H1 (cell line): ENCODE data around the gene CEP170. TPM values are rescaled to one million over a fixed set of nuclear protein-coding genes. Genes with fewer than 3 reads are reported as not detected.

Experiments used
- CTCF ChIA-PET: fragments of 300-600 bp; sonication (Branson Sonifier 250); formaldehyde crosslinking; loops from one replicate; lab custom pipeline; 2021; ENCODE audit not compliant: partially characterized antibody; lab: Charles Lee
- POLR2A ChIA-PET: fragments of 300-600 bp; sonication (Branson Sonifier 250); formaldehyde crosslinking; loops from one replicate; lab custom pipeline; 2021; ENCODE audit warnings: inconsistent platforms; ENCODE audit not compliant: partially characterized antibody; lab: Charles Lee
- DNase-seq, 2 experiments: peaks; one replicate each; pipeline versions ENCODE4 v3.0.0 to v3.0.0-alpha.2; 2010 to 2022; ENCODE audit warnings: low spot score in 2 of 2, low read depth in 1 of 2, mixed read lengths in 1 of 2
- FAIRE-seq: peaks from 2 replicates; lab custom pipeline; 2011; peaks lifted over from hg19 to GRCh38; lab: Jason Lieb, UNC
- H2AFZ ChIP-seq: 2 replicates; pipeline ENCODE4 v1.8.1; 2012; ENCODE audit warnings: low read length, inconsistent platforms
- H2AK5ac ChIP-seq: 2 replicates; pipeline ENCODE4 v1.6.1; 2013; ENCODE audit warnings: low read depth, low read length
- H2BK120ac ChIP-seq: replicated peaks from 2 replicates; pipeline ENCODE3; 2013; ENCODE audit warnings: low read depth, low read length, inconsistent platforms
- H2BK12ac ChIP-seq: 2 replicates; pipeline ENCODE4 v1.6.1; 2013; ENCODE audit warnings: low read depth, low read length
- H2BK15ac ChIP-seq: 2 replicates; pipeline ENCODE4 v1.6.1; 2013; ENCODE audit warnings: low read length
- H2BK20ac ChIP-seq: 2 replicates; pipeline ENCODE4 v1.6.1; 2013; ENCODE audit warnings: low read length
- H2BK5ac ChIP-seq: 2 replicates; pipeline ENCODE4 v1.6.1; 2013; ENCODE audit warnings: low read depth, low read length
- H3K14ac ChIP-seq: 2 replicates; pipeline ENCODE4 v1.6.1; 2013; ENCODE audit warnings: inconsistent platforms; ENCODE audit not compliant: insufficient read length
- H3K18ac ChIP-seq: 2 replicates; pipeline ENCODE4 v1.6.1; 2013; ENCODE audit warnings: low read length; ENCODE audit errors: extremely low read depth
- H3K23ac ChIP-seq: 2 replicates; pipeline ENCODE4 v1.6.1; 2013; ENCODE audit warnings: inconsistent platforms; ENCODE audit not compliant: insufficient read length
- H3K23me2 ChIP-seq: 2 replicates; pipeline ENCODE4 v1.6.1; 2013; ENCODE audit warnings: low read depth, low read length
- H3K27ac ChIP-seq: 2 replicates; pipeline ENCODE4 v1.6.1; 2011; ENCODE audit warnings: low read depth, low read length, inconsistent platforms
- H3K27me3 ChIP-seq, 4 experiments: replicated peaks in 1 of 4; 1 replicate in 1 of 4; 2 replicates in 3 of 4; pipeline versions ENCODE4 v1.6.1 to v1.8.1; 2011 to 2013; ENCODE audit warnings: low read length in 3 of 4, mild to moderate bottlenecking in 3 of 4, inconsistent platforms in 2 of 4, mixed read lengths in 2 of 4, moderate library complexity in 1 of 4; ENCODE audit not compliant: control insufficient read depth in 3 of 4, insufficient read depth in 3 of 4; ENCODE audit errors: extremely low read depth in 1 of 4
- H3K36me3 ChIP-seq, 4 experiments: 2 replicates each; pipeline versions ENCODE4 v1.6.1 to v1.8.1; 2011 to 2013; ENCODE audit warnings: mild to moderate bottlenecking in 4 of 4, low read length in 3 of 4, moderate library complexity in 2 of 4, control low read depth in 1 of 4, inconsistent platforms in 1 of 4; ENCODE audit not compliant: insufficient read depth in 4 of 4, control insufficient read depth in 2 of 4
- H3K4ac ChIP-seq: replicated peaks from 2 replicates; pipeline ENCODE3; 2013; ENCODE audit warnings: low read length, low read depth, mixed read lengths, inconsistent platforms; ENCODE audit not compliant: insufficient read length
- H3K4me1 ChIP-seq, 4 experiments: replicated peaks in 1 of 4; 1 replicate in 1 of 4; 2 replicates in 3 of 4; pipeline versions ENCODE4 v1.6.1 to v1.8.1; 2011 to 2013; ENCODE audit warnings: low read length in 3 of 4, inconsistent platforms in 2 of 4, mixed read lengths in 1 of 4; ENCODE audit not compliant: insufficient read depth in 4 of 4, control insufficient read depth in 3 of 4
- H3K4me2 ChIP-seq, 2 experiments: 2 replicates each; pipeline versions ENCODE4 v1.6.1 to v1.8.1; 2011 to 2013; ENCODE audit warnings: low read depth in 2 of 2, low read length in 2 of 2, control low read depth in 1 of 2, inconsistent platforms in 1 of 2, mild to moderate bottlenecking in 1 of 2; ENCODE audit not compliant: insufficient read depth in 1 of 2
- H3K4me3 ChIP-seq, 4 experiments: fragments of 200-600, 300-600 bp in 1 of 4; sonication (generic), shearing (Covaris generic), sonication (Bioruptor Twin) in 1 of 4; 2 replicates each; pipeline versions ENCODE4 v1.5.1 to v1.8.1; 2011 to 2016; ENCODE audit warnings: low read length in 4 of 4, low read depth in 3 of 4, control low read depth in 2 of 4, inconsistent platforms in 2 of 4, mild to moderate bottlenecking in 2 of 4, mixed read lengths in 1 of 4, moderate library complexity in 1 of 4; ENCODE audit not compliant: insufficient read depth in 2 of 4; ENCODE audit errors: extremely low read depth in 1 of 4
- H3K56ac ChIP-seq: replicated peaks from 2 replicates; pipeline ENCODE3; 2013; ENCODE audit warnings: low read depth, mild to moderate bottlenecking, mixed read lengths, low read length, inconsistent platforms; ENCODE audit not compliant: insufficient read length
- H3K79me1 ChIP-seq: 2 replicates; pipeline ENCODE4 v1.6.1; 2013; ENCODE audit warnings: low read depth, low read length, control low read depth
- H3K79me2 ChIP-seq, 2 experiments: 2 replicates each; pipeline versions ENCODE4 v1.6.1 to v1.8.1; 2012 to 2013; ENCODE audit warnings: low read length in 2 of 2, mild to moderate bottlenecking in 2 of 2, inconsistent platforms in 1 of 2; ENCODE audit not compliant: insufficient read depth in 2 of 2, control insufficient read depth in 1 of 2
- H3K9ac ChIP-seq, 4 experiments: replicated peaks in 1 of 4; 1 replicate in 1 of 4; 2 replicates in 3 of 4; pipeline versions ENCODE4 v1.6.1 to v1.8.1; 2011 to 2013; ENCODE audit warnings: low read depth in 3 of 4, low read length in 3 of 4, control low read depth in 2 of 4, mild to moderate bottlenecking in 2 of 4, moderate library complexity in 2 of 4, inconsistent platforms in 1 of 4; ENCODE audit errors: extremely low read depth in 1 of 4
- H3K9me3 ChIP-seq, 2 experiments: 2 replicates each; pipeline versions ENCODE4 v1.6.1 to v1.8.1; 2012 to 2013; ENCODE audit warnings: mild to moderate bottlenecking in 2 of 2, moderate library complexity in 2 of 2, control low read depth in 1 of 2, inconsistent platforms in 1 of 2, low read depth in 1 of 2, low read length in 1 of 2, mixed read lengths in 1 of 2; ENCODE audit not compliant: insufficient read depth in 2 of 2
- H4K20me1 ChIP-seq, 2 experiments: replicated peaks in 1 of 2; 2 replicates each; pipeline versions ENCODE3 to v1.8.1; 2011 to 2013; ENCODE audit warnings: inconsistent platforms in 2 of 2, low read length in 2 of 2, mild to moderate bottlenecking in 1 of 2; ENCODE audit not compliant: insufficient read depth in 2 of 2, control insufficient read depth in 1 of 2
- H4K5ac ChIP-seq: 2 replicates; pipeline ENCODE4 v1.6.1; 2013; ENCODE audit warnings: low read length, low read depth, mixed read lengths, inconsistent platforms; ENCODE audit not compliant: insufficient read length
- H4K8ac ChIP-seq: 2 replicates; pipeline ENCODE4 v1.8.0; 2013; ENCODE audit warnings: mild to moderate bottlenecking, moderate library complexity, low read length, inconsistent platforms; ENCODE audit not compliant: insufficient read depth; ENCODE audit errors: extremely low read depth
- H4K91ac ChIP-seq: replicated peaks from 2 replicates; pipeline ENCODE3; 2013; ENCODE audit warnings: low read length, mixed read lengths, inconsistent platforms; ENCODE audit not compliant: insufficient read length
- CBX5 ChIP-seq: fragments of 300-800, 300-1000 bp; sonication (generic); IDR thresholded peaks from 2 replicates; pipeline ENCODE4 v1.7.1; 2016; ENCODE audit warnings: antibody characterized with exemption, low read length, low read depth
- CHD2 ChIP-seq: IDR thresholded peaks from 2 replicates; pipeline ENCODE4 v1.6.1; 2012; ENCODE audit warnings: low read length, improper control_type of control experiment
- CTBP2 ChIP-seq: IDR thresholded peaks from 2 replicates; pipeline ENCODE4 v1.7.0; 2011; ENCODE audit warnings: borderline replicate concordance, mild to moderate bottlenecking, moderate library complexity, mixed read lengths, low read length; ENCODE audit not compliant: insufficient read depth, insufficient read length
- EZH2 ChIP-seq: fragments of 200-600 bp; sonication (generic); IDR thresholded peaks from 2 replicates; pipeline ENCODE4 v1.7.1; 2012; ENCODE audit warnings: low read depth, mild to moderate bottlenecking, moderate library complexity, low read length, inconsistent platforms; ENCODE audit not compliant: severe bottlenecking
- FOSL1 ChIP-seq: IDR thresholded peaks from 2 replicates; pipeline ENCODE4 v1.6.1; 2011; ENCODE audit warnings: mild to moderate bottlenecking, low read depth, low read length, moderate library complexity; ENCODE audit not compliant: insufficient read depth
- JUN ChIP-seq: IDR thresholded peaks from 2 replicates; pipeline ENCODE4 v1.6.1; 2011; ENCODE audit warnings: low read depth, mild to moderate bottlenecking, improper control_type of control experiment, low read length
- JUND ChIP-seq: IDR thresholded peaks from 2 replicates; pipeline ENCODE4 v1.6.1; 2011; ENCODE audit warnings: mild to moderate bottlenecking, improper control_type of control experiment, low read length
- RFX5 ChIP-seq: IDR thresholded peaks from 2 replicates; pipeline ENCODE4 v1.6.1; 2011; ENCODE audit warnings: low read depth, low read length, improper control_type of control experiment, borderline replicate concordance
- RNF2 ChIP-seq: fragments of 200-900, 300-1000 bp; sonication (generic); IDR thresholded peaks from 2 replicates; pipeline ENCODE4 v1.7.1; 2016; ENCODE audit warnings: borderline replicate concordance, low read depth, mild to moderate bottlenecking, antibody characterized with exemption, low read length; ENCODE audit not compliant: poor library complexity, severe bottlenecking; ENCODE audit errors: missing control alignments
- SIN3A ChIP-seq, 2 experiments: IDR thresholded peaks in 1 of 2; conservative IDR thresholded peaks in 1 of 2; 2 replicates each; pipeline ENCODE4 v1.6.1; 2011 to 2012; ENCODE audit warnings: low read length in 2 of 2, improper control_type of control experiment in 1 of 2, low read depth in 1 of 2, mild to moderate bottlenecking in 1 of 2
- SP2 ChIP-seq: IDR thresholded peaks from 2 replicates; pipeline ENCODE4 v1.6.1; 2012; ENCODE audit warnings: mild to moderate bottlenecking, low read length, inconsistent platforms
- TAF1 ChIP-seq: IDR thresholded peaks from 2 replicates; pipeline ENCODE4 v1.6.1; 2011; ENCODE audit warnings: mild to moderate bottlenecking, low read depth, low read length
- WGBS, 2 experiments: shearing (Covaris generic) in 1 of 2; methylation state at CpG; one replicate each; pipeline versions ENCODE4 v1.1.6 to v1.1.7; 2013 to 2015; ENCODE audit warnings: low lambda C conversion rate in 2 of 2, mixed read lengths in 2 of 2, inconsistent platforms in 1 of 2, low coverage in 1 of 2, missing lambda C conversion rate in 1 of 2; ENCODE audit not compliant: insufficient replicate concordance in 2 of 2, insufficient coverage in 1 of 2, insufficient read length in 1 of 2; ENCODE audit errors: extremely low coverage in 1 of 2, missing lambda C conversion rate in 1 of 2; 5-methylcytosine and 5-hydroxymethylcytosine counted together
- polyA plus RNA-seq, 7 experiments: library from polyadenylated mRNA; depleted of rRNA in 3 of 7; stranded (reverse) in 5 of 7; unstranded in 2 of 7; fragments of >200 nt in 5 of 7; fragments of 200-250 nt in 2 of 7; gene quantifications; 1 replicate in 5 of 7; 2 replicates in 1 of 7; 4 replicates in 1 of 7; pipeline versions ENCODE4 v1.2.1 to v1.2.3, GENCODE V29; 2011 to 2013; ENCODE audit warnings: missing spikeins in 2 of 7, mixed read lengths in 2 of 7
- total RNA-seq: library from RNA; stranded (reverse); fragmentation: NEBNext Ultra II Directional; extraction: Animal tissue kit (Norgen Biotek cat#: 25700); gene quantifications from 2 replicates; pipeline ENCODE4 v1.2.1, GENCODE V29; 2021
- TF ChIP-seq, protein P1 (sequence below): IDR thresholded peaks from 2 replicates; pipeline ENCODE4 v1.6.1; 2011; ENCODE audit warnings: low read length, improper control_type of control experiment

Gene CEP170
- total and polyA plus RNA-seq, 2 of the 8 experiments (the other 6 are each of a cell fraction or from before 2014, with no cell fraction given), result 33.1 to 97.2 TPM

DNA sequence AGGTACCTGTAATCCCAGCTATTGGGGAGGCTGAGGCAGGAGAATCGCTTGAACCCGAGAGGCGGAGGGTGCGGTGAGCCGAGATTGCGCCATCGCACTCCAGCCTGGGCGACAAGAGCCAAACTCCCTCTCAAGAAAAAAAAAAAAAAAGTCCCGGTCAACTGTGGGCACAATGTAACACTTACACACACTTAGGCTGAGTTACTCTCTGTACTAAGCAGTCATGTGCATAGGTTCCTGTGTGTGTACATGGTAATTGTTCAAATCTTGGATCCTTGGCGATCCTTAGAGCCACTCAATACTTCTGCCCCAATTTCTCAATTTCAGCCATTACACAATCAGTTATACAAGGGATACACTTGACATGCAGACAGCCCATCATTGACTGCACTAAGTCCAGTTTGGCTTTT lies 12.4 kb upstream of the CEP170 start:
- H2BK12ac ChIP-seq, result no peak overlapping the region
- H2AFZ ChIP-seq, result no peak overlapping the region
- no peak for FAIRE-seq
- peaks cover 0 to 10% (median 3%) of the 10 kb centered on the region in 4 experiments; a peak in 3 of 7 replicates for H3K4me1 ChIP-seq
- H3K4me3 ChIP-seq, result no peak overlapping the region
- no peak overlapping the region for H4K5ac ChIP-seq
- H3K36me3 ChIP-seq, result no peaks in the 10 kb centered on the region
- no peak overlapping the region for H3K14ac ChIP-seq
- H2BK20ac ChIP-seq, result no peak overlapping the region
- no peaks in the 10 kb centered on the region for H3K23me2 ChIP-seq
- H3K27me3 ChIP-seq, result no peaks in the 10 kb centered on the region
- no peak overlapping the region for H2AK5ac ChIP-seq
- CTCF ChIA-PET, result no interaction called here
- H3K56ac ChIP-seq, result no peak overlapping the region
- no peak overlapping the region for H2BK5ac ChIP-seq
- no peaks in the 10 kb centered on the region for H3K79me2 ChIP-seq
- H2BK120ac ChIP-seq, result no peak overlapping the region
- H3K4ac ChIP-seq, result no peak overlapping the region
- no peak overlapping the region for H4K8ac ChIP-seq
- POLR2A ChIA-PET, result no interaction called here
- H3K27ac ChIP-seq, result no peak overlapping the region
- H3K79me1 ChIP-seq, result no peaks in the 10 kb centered on the region
- H3K4me2 ChIP-seq, result no peak overlapping the region
- no peak overlapping the region for H3K23ac ChIP-seq
- no peak overlapping the region for H3K9ac ChIP-seq
- no peak overlapping the region for H4K91ac ChIP-seq
- DNase-seq, result no peak
- H4K20me1 ChIP-seq, result no peaks in the 10 kb centered on the region
- no peak overlapping the region for H3K18ac ChIP-seq
- WGBS, 2 experiments, result 93% methylated on average over 8 of the region's 10 CpGs; no CpG with 5 or more reads in 1 of the 2 experiments
- H3K9me3 ChIP-seq, result no peaks in the 10 kb centered on the region
- no peak overlapping the region for H2BK15ac ChIP-seq
- TF ChIP-seq TAF1 (no peak), SIN3A (conservative IDR thresholded peaks at IDR 0.05 in 1 of 2, IDR thresholded peaks at IDR 0.05 in 1 of 2; ENCODE audit: low read depth in 1 of 2, low read length in 2 of 2) (no peak), CTBP2 (no peak), FOSL1 (no peak), JUN (no peak), JUND (no peak), RFX5 (no peak), EZH2 (no peak), CBX5 (no peak), RNF2 (no peak), CHD2 (no peak), SP2 (no peak)
- TF ChIP-seq, protein P1, sequence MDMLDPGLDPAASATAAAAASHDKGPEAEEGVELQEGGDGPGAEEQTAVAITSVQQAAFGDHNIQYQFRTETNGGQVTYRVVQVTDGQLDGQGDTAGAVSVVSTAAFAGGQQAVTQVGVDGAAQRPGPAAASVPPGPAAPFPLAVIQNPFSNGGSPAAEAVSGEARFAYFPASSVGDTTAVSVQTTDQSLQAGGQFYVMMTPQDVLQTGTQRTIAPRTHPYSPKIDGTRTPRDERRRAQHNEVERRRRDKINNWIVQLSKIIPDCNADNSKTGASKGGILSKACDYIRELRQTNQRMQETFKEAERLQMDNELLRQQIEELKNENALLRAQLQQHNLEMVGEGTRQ, result no peak
